ENCODE measurements around the gene SLC8A1.

DNA sequence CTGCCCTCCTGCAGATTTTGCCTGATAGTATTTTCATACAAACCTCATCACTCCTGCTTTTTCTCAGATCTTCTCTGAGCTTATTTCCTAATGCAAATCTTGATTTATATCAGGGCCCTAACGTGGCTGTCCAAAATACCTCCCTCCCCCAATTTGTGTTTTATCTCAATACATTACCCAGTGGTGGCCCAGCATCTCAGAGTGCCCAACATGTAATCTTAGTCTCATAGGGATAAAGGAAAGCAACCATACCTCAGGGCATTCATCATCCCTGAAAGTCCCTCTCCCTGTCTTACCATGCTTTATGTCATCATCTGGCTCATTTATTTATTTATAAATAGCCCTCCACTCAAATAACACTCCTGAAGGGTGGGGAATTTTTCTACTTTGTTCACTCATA, 135.3 kb downstream of the SLC8A1 start:
- TF ChIP-seq TCF7L2 (IDR thresholded peaks at IDR 0.05; ENCODE audit: low read depth, low read length): no peak
- no peak for TF ChIP-seq TEAD2 (CRISPR knock-in tag; IDR thresholded peaks at IDR 0.05)
- TF ChIP-seq, protein P1, sequence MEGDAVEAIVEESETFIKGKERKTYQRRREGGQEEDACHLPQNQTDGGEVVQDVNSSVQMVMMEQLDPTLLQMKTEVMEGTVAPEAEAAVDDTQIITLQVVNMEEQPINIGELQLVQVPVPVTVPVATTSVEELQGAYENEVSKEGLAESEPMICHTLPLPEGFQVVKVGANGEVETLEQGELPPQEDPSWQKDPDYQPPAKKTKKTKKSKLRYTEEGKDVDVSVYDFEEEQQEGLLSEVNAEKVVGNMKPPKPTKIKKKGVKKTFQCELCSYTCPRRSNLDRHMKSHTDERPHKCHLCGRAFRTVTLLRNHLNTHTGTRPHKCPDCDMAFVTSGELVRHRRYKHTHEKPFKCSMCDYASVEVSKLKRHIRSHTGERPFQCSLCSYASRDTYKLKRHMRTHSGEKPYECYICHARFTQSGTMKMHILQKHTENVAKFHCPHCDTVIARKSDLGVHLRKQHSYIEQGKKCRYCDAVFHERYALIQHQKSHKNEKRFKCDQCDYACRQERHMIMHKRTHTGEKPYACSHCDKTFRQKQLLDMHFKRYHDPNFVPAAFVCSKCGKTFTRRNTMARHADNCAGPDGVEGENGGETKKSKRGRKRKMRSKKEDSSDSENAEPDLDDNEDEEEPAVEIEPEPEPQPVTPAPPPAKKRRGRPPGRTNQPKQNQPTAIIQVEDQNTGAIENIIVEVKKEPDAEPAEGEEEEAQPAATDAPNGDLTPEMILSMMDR (CRISPR knock-in tag; IDR thresholded peaks at IDR 0.05): no peak
- TF ChIP-seq, protein P2, sequence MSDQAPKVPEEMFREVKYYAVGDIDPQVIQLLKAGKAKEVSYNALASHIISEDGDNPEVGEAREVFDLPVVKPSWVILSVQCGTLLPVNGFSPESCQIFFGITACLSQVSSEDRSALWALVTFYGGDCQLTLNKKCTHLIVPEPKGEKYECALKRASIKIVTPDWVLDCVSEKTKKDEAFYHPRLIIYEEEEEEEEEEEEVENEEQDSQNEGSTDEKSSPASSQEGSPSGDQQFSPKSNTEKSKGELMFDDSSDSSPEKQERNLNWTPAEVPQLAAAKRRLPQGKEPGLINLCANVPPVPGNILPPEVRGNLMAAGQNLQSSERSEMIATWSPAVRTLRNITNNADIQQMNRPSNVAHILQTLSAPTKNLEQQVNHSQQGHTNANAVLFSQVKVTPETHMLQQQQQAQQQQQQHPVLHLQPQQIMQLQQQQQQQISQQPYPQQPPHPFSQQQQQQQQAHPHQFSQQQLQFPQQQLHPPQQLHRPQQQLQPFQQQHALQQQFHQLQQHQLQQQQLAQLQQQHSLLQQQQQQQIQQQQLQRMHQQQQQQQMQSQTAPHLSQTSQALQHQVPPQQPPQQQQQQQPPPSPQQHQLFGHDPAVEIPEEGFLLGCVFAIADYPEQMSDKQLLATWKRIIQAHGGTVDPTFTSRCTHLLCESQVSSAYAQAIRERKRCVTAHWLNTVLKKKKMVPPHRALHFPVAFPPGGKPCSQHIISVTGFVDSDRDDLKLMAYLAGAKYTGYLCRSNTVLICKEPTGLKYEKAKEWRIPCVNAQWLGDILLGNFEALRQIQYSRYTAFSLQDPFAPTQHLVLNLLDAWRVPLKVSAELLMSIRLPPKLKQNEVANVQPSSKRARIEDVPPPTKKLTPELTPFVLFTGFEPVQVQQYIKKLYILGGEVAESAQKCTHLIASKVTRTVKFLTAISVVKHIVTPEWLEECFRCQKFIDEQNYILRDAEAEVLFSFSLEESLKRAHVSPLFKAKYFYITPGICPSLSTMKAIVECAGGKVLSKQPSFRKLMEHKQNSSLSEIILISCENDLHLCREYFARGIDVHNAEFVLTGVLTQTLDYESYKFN (CRISPR knock-in tag; conservative IDR thresholded peaks at IDR 0.05): no peak
- no peak for TF ChIP-seq ZNF670 (CRISPR knock-in tag; IDR thresholded peaks at IDR 0.05; ENCODE audit: borderline replicate concordance)
- TF ChIP-seq RXRA (CRISPR knock-in tag; IDR thresholded peaks at IDR 0.05): no peak
- TF ChIP-seq POLR2A (IDR thresholded peaks at IDR 0.05; ENCODE audit: insufficient read depth in 1 of 2, low read depth in 2 of 2, low read length in 2 of 2): no peak
- no peak for TF ChIP-seq MAFK (conservative IDR thresholded peaks at IDR 0.05 in 1 of 2, IDR thresholded peaks at IDR 0.05 in 1 of 2; ENCODE audit: low read length in 2 of 2)
- TF ChIP-seq, protein P3, sequence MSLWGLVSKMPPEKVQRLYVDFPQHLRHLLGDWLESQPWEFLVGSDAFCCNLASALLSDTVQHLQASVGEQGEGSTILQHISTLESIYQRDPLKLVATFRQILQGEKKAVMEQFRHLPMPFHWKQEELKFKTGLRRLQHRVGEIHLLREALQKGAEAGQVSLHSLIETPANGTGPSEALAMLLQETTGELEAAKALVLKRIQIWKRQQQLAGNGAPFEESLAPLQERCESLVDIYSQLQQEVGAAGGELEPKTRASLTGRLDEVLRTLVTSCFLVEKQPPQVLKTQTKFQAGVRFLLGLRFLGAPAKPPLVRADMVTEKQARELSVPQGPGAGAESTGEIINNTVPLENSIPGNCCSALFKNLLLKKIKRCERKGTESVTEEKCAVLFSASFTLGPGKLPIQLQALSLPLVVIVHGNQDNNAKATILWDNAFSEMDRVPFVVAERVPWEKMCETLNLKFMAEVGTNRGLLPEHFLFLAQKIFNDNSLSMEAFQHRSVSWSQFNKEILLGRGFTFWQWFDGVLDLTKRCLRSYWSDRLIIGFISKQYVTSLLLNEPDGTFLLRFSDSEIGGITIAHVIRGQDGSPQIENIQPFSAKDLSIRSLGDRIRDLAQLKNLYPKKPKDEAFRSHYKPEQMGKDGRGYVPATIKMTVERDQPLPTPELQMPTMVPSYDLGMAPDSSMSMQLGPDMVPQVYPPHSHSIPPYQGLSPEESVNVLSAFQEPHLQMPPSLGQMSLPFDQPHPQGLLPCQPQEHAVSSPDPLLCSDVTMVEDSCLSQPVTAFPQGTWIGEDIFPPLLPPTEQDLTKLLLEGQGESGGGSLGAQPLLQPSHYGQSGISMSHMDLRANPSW (CRISPR knock-in tag; IDR thresholded peaks at IDR 0.05; ENCODE audit: borderline replicate concordance): no peak
- TF ChIP-seq NR3C1 (CRISPR knock-in tag; IDR thresholded peaks at IDR 0.05): no peak
- TF ChIP-seq HDAC1 (CRISPR knock-in tag; IDR thresholded peaks at IDR 0.05): no peak
- TF ChIP-seq NFKBIZ (CRISPR knock-in tag; IDR thresholded peaks at IDR 0.05): no peak
